Stimulated activated CD4-positive, alpha-beta T cell treated with anti-CD3 and anti-CD28 coated beads, Interleukin-4, amount 100 ng/mL, for 48 hours (primary cell): ENCODE results near the gene ATR.
A peak's percentile ranks its signal among the peaks of the same experiment; 100 is the strongest.
"Not testable (repeated sequence)": the region's sequence is repeated elsewhere in the genome, so short reads cannot be mapped to it uniquely, and the experiment has no call there.

Experiments
- DNase-seq, 2 donors: peaks; one replicate each; pipeline ENCODE4 v3.0.0-alpha.2; 2020; ENCODE audit warnings: low read depth in 2 of 2

The ATR gene

DNA sequence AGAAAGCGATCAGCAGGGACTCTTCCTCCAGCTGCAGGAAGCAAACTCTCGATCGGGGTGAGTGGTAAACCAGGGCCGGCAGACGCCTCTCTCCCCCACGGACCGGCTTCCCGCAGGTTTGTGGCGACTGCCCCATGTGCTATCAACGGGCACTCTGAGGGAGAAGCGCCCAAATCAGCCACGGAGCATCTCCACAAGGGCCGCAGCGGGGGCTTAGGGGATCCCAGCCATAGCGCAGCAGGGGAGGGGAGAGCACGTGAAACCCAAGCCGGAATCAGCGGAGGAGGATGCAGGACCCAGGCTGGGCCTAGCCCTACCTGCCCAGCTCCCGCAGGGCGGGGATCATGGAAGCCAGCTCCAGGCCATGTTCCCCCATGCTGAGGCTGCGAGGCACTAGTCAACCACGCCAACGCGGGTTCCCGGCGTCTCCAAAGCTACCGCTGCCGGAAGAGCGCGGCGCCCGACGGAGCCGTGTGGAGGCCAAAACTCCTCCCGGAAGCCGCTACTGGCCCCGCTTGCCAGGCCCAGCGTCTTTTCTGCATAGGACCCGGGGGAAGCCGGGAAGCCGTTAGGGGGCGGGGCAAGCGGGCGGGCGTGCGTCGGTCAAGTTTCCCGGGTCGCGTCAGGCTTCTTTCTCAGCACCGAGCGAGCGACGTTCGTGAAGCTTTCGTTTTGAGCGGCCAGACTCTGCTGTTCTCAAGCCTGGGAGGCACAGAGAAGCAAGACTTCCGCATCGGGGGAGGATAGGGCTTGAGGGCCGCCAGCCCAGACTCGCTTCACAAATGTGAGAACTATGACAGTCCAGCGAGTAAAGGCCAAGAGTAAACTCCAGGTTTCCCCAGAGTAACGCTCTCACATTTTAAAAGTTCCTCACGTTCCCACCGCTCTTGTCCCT is at the start of gene ATR:
TSS of gene ATR (minus strand) at position 405 of the 895 bp plus-strand sequence. CDS start at position 376, 29 bp downstream.
- peak; percentile 95 for DNase-seq

DNA sequence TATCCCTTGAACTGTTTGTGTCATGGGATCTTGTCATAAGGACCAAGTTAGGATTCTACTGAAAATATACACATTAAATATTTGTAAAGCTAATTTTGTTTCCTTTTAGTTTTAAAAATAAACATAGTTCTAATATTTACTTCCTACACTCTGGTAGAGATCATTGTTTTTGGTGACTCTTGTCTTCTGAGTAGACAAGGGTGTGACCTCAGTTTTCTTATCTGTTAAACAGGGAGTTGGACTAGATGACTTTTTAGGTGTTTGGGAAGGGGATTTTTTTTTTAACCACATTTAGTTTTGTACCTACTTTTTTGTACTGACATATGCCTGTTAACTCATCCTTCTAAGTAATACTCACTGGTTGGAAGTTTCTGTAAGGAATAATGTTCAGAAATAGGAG is 48.4 kb upstream of the ATR start:
- DNase-seq, result no peak

DNA sequence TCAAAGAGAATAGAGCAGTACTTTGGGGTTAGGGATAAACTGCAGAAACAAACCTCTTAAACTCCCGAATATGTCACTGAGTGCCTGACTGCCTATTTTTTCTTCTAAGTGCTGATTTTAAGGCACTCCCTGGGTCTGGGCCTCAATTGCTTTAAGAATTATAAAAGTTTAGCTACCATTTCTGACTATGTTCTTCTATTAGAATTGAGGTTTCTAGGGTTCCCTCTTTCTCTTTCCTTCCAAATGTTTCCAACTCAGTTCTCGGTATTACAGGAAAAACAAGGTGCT is 46.6 kb upstream of the ATR start:
- no peak for DNase-seq

DNA sequence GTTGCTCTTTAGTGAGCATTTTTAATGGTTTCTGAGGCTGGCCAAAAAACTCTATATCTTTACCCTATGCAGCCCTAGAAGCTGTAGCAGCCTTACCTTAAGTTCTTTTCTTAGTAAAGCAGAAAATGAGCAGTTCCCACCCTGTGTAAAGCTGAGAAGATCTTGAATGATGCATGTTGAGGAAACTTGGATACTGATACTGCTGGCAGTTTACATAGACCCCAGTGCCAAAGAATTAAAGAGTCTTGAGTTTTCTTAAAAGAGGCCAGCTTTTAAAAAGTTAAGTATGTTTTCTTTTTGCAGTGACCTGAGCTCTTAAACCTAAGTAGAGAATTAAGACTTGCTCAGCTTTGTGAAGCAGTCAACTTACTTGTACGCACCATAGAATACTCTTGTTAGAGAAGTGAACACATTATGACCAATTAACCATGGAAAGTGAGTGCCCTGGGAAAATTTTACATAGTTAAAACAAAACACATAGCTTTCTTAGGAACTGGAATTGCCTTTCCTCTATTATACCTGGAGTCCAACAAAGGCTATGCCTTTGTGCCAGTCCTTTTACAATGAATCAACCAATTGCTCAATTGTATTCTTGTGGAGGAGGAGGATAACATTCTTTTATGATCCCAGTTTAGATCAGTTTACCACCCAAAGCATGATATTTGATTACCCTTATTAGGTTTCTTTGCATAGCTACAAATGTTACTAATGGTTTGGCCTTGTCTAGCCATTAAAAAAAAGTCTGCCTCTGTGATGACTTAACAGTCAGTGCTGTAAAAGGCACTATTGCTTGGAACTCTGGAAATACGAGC is 46.0 kb upstream of the ATR start:
- DNase-seq, result no peak

DNA sequence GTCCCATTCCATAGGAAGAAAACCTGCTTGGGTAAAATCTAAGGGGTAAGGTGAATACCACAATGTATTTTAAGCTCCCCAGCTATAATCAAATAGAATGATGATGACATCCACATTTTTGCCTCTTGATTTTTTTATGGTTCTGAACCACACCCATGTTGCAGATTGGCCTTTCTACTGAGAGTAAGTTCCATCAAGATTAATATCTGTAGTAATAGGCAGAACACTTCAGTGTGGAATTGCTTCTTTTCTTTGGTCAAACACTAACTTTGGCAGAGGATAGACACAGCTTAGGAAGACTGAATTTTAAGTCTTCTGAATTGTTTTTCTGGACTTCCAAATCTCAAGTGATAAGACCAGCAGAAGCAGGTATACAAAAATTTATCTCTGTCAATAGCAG is 44.7 kb upstream of the ATR start:
- no peak for DNase-seq

DNA sequence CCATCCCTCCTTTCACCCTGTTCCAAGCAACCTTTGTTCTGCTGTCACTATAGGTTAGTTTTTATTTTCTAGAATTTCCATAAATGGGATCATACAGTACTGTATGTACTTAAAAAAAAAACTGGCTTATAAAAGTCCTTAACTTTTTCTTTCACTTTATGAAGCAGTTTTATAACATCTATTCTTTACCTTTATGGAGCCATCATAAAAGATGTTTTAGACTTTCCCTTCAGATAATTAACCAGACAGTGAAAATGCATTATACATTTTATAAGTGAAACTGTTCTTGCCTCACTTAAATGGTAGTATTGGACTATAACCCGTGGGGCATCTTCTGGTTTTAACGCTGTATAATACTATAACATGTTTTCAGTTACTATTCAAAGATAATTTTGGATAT is 43.9 kb upstream of the ATR start:
- no peak for DNase-seq

DNA sequence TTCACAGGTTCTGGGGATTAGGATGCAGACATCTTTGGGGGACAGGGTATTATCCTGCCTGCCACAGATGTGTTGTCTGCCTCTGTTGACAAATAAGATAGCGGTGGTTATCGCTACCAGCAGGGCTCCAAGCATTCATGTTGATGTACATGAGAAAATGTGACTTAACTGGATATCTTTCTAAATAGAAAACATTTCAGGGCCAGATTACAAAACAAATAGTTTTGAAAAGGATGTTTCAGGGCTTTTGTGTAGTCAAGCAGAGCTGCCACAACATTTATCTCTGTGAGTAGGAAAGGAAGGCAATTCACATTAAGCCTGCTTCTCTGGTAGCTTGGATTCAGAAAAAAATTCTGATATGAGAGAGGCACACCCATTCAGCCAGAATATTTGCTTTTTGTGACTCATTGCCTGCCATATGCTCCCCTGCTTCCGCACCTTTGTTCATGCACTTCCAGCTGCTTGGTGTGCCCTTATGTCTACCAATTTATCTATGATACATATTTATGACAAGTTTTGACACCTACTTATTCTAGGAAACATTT is 40.5 kb upstream of the ATR start:
- no peak for DNase-seq

DNA sequence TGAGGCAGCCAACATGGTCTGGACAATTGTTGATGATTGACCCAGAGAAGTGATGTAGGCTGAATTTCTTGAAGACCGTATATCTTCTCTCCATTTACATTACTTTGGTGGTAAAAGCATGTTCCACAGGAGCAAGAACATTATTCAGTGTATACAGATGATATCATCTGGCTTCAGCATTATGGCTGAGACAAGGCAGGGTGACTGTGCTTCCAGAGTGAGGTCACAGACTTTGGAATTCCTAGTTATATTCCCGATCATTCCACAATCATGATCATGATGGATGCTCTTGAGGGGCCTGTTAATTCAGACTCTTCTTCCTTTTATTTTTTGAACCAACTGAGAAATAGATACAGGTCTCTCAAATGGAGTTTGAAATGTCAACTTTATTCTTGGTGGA is 36.6 kb upstream of the ATR start:
- DNase-seq, result no peak

DNA sequence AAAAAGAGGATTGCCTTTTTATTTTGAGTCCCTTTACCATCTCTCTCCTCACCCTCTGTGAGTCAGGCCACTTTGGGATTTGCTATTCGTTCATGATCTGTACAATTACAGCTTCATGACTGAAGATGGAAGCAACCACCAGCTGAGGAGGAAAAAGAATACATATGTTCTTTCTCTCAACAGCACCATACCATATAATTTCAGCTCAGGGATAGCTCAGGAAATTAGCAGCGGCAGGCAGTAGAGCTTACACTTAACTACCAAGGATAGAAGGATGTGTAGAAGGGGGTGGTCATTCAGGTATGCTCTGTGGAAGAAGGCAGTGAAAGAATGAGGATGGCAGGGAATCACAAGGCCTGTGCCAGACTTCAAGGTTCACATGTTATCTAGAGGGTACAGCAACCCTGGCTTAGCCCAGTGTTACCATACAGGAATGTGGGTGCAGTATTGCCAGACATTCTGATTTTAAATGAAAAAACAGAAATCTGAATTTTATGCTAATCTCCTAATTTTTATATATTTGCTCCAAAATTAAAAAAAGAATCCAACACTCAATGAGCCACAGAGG is 35.6 kb upstream of the ATR start:
- DNase-seq, result no peak

DNA sequence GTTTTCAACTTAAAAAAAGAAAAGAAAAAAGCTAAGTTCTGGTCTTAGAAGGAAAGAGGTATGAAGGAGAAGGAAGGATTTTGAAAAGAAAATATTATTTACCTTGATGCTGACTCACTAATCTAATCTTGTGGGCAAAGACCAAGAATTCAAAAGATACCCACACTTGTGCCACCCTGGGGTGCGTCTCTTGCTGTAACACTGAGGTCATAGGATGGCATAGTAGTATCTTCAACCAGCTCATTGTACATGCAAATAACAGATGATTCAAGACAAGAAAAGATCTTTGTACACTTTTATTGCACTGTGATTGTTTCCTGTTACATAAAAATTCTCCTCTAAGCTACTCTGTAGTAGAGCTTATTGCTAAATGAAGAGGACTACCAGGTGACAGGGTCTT is 35.0 kb upstream of the ATR start:
- no peak for DNase-seq

DNA sequence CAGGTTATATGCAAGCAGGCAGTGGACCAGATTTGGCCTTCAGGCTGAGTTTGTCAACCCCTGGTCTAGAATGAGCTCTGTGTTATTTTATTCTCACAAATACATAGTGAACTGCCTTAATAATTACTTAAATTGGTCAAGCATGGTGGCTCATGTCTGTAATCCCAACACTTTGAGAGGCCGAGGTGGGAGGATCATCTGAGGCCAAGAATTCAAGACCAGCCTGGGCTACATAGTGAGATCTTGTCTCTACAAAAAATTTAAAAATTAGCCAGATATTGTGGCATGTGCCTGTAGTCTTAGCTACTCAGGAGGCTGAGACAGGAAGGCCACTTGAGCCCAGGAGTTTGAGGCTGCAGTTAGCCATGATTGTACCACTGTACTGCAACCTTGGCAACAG is 32.7 kb upstream of the ATR start:
- no peak for DNase-seq

DNA sequence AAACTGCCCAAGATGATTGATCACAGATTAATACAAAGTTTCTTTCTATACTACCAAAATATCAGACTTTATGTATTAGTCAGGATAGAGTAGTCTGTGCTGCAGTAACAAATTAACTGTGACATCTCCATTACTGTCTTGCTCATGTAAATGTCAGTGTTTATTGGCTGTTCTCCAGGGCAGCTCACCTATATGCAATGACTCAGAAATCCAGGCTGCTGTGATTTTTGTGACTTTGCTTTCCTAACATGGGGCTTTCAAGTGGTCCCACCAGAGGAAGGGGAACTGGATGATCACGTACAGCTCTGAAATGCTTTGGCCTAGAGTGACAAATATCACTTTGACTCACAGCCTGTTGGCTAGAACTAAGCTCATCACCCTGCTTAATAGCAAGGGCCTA is 30.6 kb upstream of the ATR start:
- DNase-seq, result no peak

DNA sequence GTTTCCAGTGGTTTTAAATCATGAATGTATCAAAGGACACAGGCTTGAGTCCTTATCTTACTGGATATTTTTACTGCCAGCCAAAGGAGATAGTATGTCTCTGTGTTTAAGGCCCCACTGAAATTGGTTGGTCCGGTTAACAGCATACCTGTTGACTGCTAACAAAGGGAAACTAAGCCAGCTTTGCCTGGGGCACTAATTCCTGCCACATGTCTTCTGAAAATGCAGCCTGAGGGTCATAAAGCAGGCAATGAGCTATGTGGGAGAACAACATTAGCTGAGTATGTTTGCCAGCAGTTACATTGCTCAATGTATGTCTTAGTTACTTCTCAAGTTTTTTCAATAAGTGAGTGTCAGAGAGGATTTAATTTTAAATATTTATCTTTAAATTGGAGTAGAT is 30.1 kb upstream of the ATR start:
- no peak for DNase-seq

DNA sequence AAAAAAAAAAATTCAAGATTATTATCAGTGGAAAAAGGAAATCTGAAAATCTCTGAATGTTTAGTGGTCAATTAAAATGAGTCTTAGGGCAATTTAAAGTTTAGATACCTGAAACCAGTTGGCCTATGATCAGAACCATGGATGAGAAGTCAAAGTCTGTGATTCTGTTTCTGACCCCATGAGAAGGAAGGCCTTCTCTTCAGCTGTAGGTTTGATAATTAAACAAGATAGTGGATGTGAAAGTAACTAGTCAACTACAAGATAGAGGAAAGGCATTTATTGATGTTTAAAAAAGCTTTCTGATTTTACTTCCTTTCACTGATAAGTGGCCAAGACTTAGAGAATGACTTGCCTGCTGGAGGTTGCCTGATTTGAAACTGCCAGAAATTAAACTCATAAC is 26.4 kb upstream of the ATR start:
- DNase-seq, result no peak

DNA sequence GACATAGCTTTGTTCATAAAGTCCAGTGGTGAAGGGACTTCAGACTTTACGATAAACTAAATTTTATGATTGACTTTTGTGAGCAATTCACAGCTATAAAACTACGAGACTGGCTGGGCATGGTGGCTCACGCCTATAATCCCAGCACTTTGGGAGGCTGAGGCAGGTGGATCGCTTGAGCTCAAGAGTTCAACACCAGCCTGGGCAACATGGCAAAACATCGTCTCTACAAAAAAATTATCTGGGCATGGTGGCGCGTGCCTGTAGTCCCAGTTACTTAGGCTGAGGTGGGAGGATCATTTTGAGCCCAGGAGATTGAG is 24.8 kb upstream of the ATR start:
- DNase-seq, result not testable (repeated sequence)

DNA sequence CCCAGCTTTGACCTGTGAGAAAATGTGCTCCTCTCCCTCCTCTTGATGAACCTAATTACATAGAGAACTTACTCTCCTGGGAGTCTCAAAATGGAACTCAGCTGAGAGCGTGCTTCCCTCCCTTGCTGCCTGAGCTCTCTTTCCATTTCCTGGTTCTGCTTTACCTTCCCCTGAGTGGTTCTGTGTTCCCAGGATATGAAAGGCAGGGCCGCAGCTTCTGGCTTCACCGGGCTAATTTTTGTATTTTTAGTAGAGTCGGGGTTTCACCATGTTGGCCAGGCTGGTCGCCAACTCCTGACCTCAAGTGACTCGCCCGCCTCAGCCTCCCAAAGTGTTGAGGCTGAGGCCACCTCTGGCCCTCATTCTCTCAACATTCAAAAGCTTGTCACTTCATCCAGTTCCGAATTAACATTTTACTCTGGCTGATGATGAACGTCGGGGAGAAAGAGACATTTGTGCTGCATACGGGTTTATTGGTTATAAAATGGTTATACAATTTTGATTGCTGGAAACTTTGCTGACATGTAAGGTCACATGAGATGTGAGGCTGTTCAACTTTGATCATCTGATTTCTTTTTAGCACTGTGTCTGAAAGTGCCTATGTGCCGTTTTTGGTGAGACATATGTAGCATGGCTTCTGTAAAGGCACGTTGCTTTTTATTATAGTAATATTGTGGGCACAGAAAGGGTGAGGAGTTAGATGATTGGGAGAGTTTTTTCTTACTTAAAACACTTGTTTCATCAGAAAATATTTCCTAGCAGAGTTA is 24.3 kb upstream of the ATR start:
- DNase-seq, result no peak

DNA sequence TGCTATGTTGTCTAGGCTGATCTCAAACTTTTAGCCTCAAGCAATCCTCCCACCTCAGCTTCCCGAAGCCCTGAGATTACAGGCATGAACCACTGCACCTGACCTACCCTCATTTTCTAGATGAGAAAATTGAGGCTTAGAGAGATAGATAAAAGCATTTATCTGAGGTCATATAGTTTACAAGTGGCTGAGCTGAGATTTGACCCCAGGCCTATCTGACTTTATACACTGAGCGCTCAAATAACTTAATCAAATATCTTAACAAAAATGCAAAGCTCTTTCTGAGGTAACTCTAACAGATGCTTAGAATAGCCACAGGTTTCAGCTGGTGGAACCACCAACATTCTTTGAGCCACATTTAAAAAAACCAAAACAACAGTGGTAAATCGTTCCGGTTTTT is 23.2 kb upstream of the ATR start:
- DNase-seq, result no peak

DNA sequence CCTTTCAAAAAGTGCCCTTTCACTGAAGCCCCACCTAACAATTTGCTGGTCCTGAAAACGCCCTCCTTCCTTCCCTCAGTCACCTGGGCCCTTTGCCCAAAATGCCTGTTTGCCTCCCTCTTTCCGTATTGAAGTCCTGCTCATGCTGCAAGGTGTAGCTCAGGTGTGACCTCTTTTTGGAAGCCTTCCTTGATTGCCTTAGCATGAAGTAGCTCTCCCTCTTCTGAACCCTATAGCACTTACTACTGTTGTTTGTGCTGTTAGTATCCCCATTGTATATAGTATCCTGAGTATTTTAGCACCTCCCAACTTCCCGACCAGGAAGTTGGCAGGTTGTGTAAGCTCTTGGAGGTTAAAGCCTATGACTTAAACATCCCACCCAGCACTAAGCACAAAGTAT is 19.4 kb upstream of the ATR start:
- no peak for DNase-seq

DNA sequence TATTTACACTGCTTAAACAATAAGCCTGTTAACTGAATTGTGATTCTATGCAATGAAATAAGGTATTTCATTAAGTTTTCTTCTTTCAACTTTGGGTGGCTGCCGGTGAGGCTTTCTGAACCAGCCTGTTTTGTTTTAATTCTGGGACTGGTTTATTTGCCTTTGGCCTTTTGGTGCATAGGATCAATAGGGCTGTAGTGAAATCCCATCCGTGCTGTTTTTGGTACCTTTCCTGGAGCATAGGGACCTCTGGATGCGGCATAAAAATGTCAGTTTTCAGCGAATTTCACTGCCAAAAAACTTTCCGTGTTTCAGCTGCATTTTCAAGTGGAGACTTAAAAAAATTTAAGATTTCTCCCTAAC is 18.2 kb upstream of the ATR start:
- no peak for DNase-seq

DNA sequence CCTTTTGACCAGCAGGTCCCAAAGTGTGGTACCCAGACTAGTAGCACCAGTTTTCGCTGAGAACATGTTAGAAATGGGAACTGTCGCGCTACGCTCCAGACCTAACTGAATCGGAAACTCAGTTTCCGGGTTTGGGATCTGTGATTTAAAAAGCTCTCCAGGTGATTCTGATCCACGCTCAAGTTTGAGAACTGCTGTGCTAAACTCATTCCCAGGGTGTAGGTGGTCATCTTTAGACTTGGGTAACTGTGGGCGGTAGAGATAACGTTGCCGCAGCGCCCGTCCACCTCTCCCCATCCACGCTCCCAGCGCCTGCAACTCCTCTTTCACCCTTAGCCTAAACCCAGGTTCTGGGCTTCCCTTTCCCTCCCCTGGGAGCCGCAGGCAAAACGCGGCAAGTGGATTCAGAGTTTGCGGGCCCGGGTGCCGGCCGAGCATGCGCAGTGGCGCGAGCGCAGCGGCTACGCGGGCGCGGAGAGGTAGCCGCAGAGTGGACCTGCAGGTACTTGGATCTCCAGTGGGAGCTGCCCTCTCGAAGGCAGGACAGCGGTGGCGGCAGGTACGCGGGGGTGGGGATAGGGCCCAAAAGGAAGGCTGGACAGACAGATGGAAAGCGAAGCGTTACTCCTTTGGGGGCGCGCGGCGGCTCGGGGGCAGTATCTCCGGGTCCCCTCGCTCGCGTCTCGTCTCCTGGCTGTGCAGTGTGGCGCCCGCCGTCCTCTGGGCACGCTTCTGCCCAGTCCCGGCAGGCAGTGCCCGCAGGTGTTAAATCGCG is 17.6 kb upstream of the ATR start, which contains the start of gene PLS1:
TSS of gene PLS1 (plus strand) at position 443 of the 775 bp plus-strand sequence. CDS start 67,845 bp downstream, outside the sequence.
- DNase-seq, result peak; percentile 76 to 78

DNA sequence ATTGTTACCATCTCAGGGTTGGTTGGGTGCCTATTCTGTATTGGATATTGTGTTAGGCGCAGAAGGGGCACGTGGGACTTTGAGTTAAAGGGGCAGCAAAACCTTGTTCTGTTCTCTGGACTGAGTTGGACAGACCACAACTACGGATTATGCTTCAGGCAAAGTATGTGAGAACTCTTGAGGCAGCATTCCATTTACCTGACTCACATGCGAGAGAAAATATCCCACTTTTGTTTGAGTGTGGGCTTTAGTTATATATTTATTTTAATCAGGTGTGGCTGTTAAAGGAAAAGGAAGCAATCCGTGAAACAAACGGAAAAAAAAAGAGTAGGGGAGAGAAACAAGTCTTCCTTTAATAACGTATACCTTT is 17.0 kb upstream of the ATR start:
- DNase-seq, result no peak
